ENCODE results near the gene GJB3. TPM values are rescaled to one million over a fixed set of nuclear protein-coding genes. Genes with fewer than 3 reads are reported as not detected.
"Not testable (repeated sequence)": the region's sequence is repeated elsewhere in the genome, so short reads cannot be mapped to it uniquely, and the experiment has no call there.

The GJB3 gene
- total and polyA plus RNA-seq, 10 of the 15 experiments (the other 5 are each of a cell fraction or from before 2014, with no cell fraction given) = not detected

DNA sequence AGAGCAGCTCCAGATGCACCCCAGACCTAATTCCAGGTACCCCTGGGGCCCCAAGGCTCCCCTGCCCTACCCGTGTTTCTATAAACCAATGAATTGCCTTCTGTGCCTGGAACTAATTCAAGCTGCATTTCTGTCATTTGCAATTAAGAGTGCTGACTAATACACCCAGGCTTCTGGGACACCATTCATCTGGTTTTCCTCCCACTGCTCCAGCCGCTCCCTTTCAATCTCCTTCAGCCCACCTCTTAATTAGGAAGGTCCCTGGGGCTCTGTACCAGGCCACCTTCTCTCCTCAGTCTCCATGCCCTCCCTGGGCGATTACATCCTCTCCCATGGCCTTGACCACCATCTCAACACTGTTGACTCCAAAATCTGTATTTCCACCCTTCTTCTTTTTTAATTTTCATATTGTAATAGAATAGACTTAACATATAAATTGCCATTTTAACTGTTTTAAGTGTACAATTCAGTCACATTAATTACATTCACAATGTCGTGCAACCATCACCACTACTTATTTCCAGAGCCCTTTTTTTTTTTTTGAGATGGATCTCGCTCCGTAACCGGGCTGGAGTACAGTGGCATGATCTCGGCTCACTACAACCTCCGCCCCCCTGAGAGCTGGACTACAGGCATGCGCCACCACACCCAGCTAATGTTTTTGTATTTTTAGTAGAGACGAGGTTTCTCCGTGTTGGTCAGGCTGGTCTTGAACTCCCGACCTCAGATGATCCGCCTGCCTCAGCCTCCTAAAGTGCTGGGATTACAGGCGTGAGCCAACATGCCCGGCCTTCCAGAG, 9.2 kb upstream of the GJB3 start:
- ChIA-PET SMC1A (ENCODE audit: uncharacterized antibody, unreplicated experiment) (no interaction called here), CTCF (interaction anchor here (1.0 kb wide), 1 partner anchor 9 kb away, joined by 3 read pairs; no protein-coding TSS in a partner anchor), POLR2A (interaction anchor here (0.6 kb wide), 1 partner anchor 1817 kb away, joined by 3 read pairs; no protein-coding TSS in a partner anchor), RAD21 (ENCODE audit: unreplicated experiment) (no interaction called here)
- Histone ChIP-seq H3K4me1 (ENCODE audit: control insufficient read depth, insufficient read depth, low read length) (no peaks in the 10 kb centered on the region), H3K79me2 (ENCODE audit: control insufficient read depth, insufficient read depth, low read length) (no peaks in the 10 kb centered on the region), H2AFZ (ENCODE audit: control insufficient read depth, low read depth, low read length) (no peak overlapping the region), H3K36me3 (ENCODE audit: control insufficient read depth in 2 of 2, insufficient read depth in 2 of 2, low read length in 1 of 2) (no peaks in the 10 kb centered on the region), H3K4me3 (no peak overlapping the region), H3K4me2 (ENCODE audit: control insufficient read depth, insufficient read depth) (no peak overlapping the region), H3K27me3 (replicated peaks in 1 of 2; ENCODE audit: control insufficient read depth in 2 of 2, insufficient read depth in 2 of 2, low read length in 1 of 2) (no peaks in the 10 kb centered on the region; a peak in 1 of 4 replicates), H3K27ac (ENCODE audit: control insufficient read depth, insufficient read depth) (no peak overlapping the region), H3K9ac (ENCODE audit: control insufficient read depth, insufficient read depth, low read length) (no peak overlapping the region), H4K20me1 (ENCODE audit: control insufficient read depth, insufficient read depth) (no peaks in the 10 kb centered on the region), H3K9me3 (replicated peaks; ENCODE audit: control insufficient read depth, insufficient read depth, low read length) (no peaks in the 10 kb centered on the region)
- no TSS peak for BruUV-seq (replicated peaks)
- no peak for TF ChIP-seq NR2F1 (conservative IDR thresholded peaks at IDR 0.05)
- TF ChIP-seq RB1 (IDR thresholded peaks at IDR 0.05; ENCODE audit: borderline replicate concordance) = no peak
- TF ChIP-seq, protein P1, sequence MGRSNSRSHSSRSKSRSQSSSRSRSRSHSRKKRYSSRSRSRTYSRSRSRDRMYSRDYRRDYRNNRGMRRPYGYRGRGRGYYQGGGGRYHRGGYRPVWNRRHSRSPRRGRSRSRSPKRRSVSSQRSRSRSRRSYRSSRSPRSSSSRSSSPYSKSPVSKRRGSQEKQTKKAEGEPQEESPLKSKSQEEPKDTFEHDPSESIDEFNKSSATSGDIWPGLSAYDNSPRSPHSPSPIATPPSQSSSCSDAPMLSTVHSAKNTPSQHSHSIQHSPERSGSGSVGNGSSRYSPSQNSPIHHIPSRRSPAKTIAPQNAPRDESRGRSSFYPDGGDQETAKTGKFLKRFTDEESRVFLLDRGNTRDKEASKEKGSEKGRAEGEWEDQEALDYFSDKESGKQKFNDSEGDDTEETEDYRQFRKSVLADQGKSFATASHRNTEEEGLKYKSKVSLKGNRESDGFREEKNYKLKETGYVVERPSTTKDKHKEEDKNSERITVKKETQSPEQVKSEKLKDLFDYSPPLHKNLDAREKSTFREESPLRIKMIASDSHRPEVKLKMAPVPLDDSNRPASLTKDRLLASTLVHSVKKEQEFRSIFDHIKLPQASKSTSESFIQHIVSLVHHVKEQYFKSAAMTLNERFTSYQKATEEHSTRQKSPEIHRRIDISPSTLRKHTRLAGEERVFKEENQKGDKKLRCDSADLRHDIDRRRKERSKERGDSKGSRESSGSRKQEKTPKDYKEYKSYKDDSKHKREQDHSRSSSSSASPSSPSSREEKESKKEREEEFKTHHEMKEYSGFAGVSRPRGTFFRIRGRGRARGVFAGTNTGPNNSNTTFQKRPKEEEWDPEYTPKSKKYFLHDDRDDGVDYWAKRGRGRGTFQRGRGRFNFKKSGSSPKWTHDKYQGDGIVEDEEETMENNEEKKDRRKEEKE (IDR thresholded peaks at IDR 0.05) = no peak
- TF ChIP-seq TCF3 (IDR thresholded peaks at IDR 0.05; ENCODE audit: borderline replicate concordance, insufficient read depth, low read depth, low read length) = no peak
- TF ChIP-seq, protein P2, sequence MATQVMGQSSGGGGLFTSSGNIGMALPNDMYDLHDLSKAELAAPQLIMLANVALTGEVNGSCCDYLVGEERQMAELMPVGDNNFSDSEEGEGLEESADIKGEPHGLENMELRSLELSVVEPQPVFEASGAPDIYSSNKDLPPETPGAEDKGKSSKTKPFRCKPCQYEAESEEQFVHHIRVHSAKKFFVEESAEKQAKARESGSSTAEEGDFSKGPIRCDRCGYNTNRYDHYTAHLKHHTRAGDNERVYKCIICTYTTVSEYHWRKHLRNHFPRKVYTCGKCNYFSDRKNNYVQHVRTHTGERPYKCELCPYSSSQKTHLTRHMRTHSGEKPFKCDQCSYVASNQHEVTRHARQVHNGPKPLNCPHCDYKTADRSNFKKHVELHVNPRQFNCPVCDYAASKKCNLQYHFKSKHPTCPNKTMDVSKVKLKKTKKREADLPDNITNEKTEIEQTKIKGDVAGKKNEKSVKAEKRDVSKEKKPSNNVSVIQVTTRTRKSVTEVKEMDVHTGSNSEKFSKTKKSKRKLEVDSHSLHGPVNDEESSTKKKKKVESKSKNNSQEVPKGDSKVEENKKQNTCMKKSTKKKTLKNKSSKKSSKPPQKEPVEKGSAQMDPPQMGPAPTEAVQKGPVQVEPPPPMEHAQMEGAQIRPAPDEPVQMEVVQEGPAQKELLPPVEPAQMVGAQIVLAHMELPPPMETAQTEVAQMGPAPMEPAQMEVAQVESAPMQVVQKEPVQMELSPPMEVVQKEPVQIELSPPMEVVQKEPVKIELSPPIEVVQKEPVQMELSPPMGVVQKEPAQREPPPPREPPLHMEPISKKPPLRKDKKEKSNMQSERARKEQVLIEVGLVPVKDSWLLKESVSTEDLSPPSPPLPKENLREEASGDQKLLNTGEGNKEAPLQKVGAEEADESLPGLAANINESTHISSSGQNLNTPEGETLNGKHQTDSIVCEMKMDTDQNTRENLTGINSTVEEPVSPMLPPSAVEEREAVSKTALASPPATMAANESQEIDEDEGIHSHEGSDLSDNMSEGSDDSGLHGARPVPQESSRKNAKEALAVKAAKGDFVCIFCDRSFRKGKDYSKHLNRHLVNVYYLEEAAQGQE (IDR thresholded peaks at IDR 0.05; ENCODE audit: low read depth, low read length) = no peak
- no peak for TF ChIP-seq MTA2 (IDR thresholded peaks at IDR 0.05; ENCODE audit: low read depth)
- no peak for TF ChIP-seq RELA (IDR thresholded peaks at IDR 0.05; ENCODE audit: borderline replicate concordance, partially characterized antibody)
- no peak for TF ChIP-seq IKZF2 (IDR thresholded peaks at IDR 0.05)
- TF ChIP-seq SIN3A (IDR thresholded peaks at IDR 0.05; ENCODE audit: low read depth, low read length) = no peak
- no peak for TF ChIP-seq KLF5 (IDR thresholded peaks at IDR 0.05; ENCODE audit: partially characterized antibody)
- no peak for TF ChIP-seq DPF2 (IDR thresholded peaks at IDR 0.05)
- intact Hi-C loops (cut with micrococcal nuclease; ENCODE audit: unreplicated experiment) = no loop called here
- no peak for FAIRE-seq
- in situ Hi-C loops (cut with MboI) = no loop called here
- no peak for DNase-seq (ENCODE audit: low read depth, low spot score)
- no peak for ATAC-seq
- WGBS (ENCODE audit: insufficient coverage, insufficient replicate concordance, low lambda C conversion rate, missing lambda C conversion rate) = 24% methylated on average over 16 of the region's 16 CpGs

DNA sequence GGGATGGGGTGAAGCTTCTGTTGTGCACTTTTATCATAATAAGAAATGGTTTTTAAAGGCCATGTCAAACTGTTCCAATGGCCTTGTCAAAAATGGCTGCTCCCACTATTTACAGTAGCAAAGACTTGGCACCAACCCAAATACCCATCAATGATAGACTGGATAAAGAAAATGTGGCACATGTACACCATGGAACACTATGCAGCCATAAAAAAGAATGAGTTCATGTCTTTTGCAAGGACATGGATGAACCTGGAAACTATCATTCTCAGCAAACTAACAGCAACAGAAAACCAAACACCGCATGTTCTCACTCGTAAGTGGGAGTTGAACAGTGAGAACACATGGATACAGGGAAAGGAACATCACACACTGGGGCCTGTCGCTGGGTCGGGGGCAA, 7.9 kb upstream of the GJB3 start:
- H3K4me1 ChIP-seq (ENCODE audit: control insufficient read depth, insufficient read depth, low read length); FAIRE-seq; H3K27ac ChIP-seq (ENCODE audit: control insufficient read depth, insufficient read depth); SMC1A ChIA-PET (ENCODE audit: uncharacterized antibody, unreplicated experiment); RAD21 ChIA-PET (ENCODE audit: unreplicated experiment); intact Hi-C loops (cut with micrococcal nuclease; ENCODE audit: unreplicated experiment); H3K4me3 ChIP-seq; ATAC-seq; BruUV-seq (replicated peaks); H3K79me2 ChIP-seq (ENCODE audit: control insufficient read depth, insufficient read depth, low read length); H3K4me2 ChIP-seq (ENCODE audit: control insufficient read depth, insufficient read depth); in situ Hi-C loops (cut with MboI); CTCF ChIA-PET; H2AFZ ChIP-seq (ENCODE audit: control insufficient read depth, low read depth, low read length); H3K27me3 ChIP-seq (replicated peaks in 1 of 2; ENCODE audit: control insufficient read depth in 2 of 2, insufficient read depth in 2 of 2, low read length in 1 of 2); H3K9me3 ChIP-seq (replicated peaks; ENCODE audit: control insufficient read depth, insufficient read depth, low read length); POLR2A ChIA-PET; H3K36me3 ChIP-seq (ENCODE audit: control insufficient read depth in 2 of 2, insufficient read depth in 2 of 2, low read length in 1 of 2); H4K20me1 ChIP-seq (ENCODE audit: control insufficient read depth, insufficient read depth); H3K9ac ChIP-seq (ENCODE audit: control insufficient read depth, insufficient read depth, low read length); DNase-seq (ENCODE audit: low read depth, low spot score): not testable (repeated sequence)
- 63% methylated on average over 2 of the region's 4 CpGs for WGBS (ENCODE audit: insufficient coverage, insufficient replicate concordance, low lambda C conversion rate, missing lambda C conversion rate)
